ENCODE measurements around the gene TFDP1. TPM values are rescaled to one million over a fixed set of nuclear protein-coding genes. Genes with fewer than 3 reads are reported as not detected.

TFDP1 gene
- total RNA-seq, 1 donor from 2014 or later, result 108 TPM

DNA sequence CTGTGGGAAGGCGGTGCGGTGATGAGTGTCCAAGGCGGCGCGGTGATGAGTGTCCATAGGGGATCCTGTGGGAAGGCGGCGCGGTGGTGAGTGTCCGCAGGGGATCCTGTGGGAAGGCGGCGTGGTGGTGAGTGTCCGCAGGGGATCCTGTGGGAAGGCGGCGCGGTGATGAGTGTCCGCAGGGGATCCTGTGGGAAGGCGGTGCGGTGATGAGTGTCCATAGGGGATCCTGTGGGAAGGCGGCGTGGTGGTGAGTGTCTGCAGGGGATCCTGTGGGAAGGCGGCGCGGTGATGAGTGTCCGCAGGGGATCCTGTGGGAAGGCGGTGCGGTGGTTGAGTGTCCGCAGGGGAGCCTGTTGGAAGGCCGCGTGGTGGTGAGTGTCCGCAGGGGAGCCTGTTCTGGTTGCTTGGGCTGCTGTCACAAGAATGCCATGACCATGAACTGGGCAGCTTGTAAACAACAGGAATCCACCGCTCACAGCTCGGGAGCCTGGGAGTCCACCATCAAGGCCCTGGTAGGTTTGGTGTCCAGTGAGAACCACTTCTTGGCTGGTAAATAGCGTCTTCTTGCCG, 21.4 kb downstream of the TFDP1 start:
- peaks cover 4% of the 10 kb centered on the region for H3K4me1 Mint-ChIP-seq
- H3K4me3 Mint-ChIP-seq, result no peak overlapping the region
- H3K27me3 Mint-ChIP-seq (ENCODE audit: low read depth), result no peaks in the 10 kb centered on the region
- H3K36me3 Mint-ChIP-seq (ENCODE audit: low read depth), result peaks cover 13% of the 10 kb centered on the region
- TF ChIP-seq, protein P1, sequence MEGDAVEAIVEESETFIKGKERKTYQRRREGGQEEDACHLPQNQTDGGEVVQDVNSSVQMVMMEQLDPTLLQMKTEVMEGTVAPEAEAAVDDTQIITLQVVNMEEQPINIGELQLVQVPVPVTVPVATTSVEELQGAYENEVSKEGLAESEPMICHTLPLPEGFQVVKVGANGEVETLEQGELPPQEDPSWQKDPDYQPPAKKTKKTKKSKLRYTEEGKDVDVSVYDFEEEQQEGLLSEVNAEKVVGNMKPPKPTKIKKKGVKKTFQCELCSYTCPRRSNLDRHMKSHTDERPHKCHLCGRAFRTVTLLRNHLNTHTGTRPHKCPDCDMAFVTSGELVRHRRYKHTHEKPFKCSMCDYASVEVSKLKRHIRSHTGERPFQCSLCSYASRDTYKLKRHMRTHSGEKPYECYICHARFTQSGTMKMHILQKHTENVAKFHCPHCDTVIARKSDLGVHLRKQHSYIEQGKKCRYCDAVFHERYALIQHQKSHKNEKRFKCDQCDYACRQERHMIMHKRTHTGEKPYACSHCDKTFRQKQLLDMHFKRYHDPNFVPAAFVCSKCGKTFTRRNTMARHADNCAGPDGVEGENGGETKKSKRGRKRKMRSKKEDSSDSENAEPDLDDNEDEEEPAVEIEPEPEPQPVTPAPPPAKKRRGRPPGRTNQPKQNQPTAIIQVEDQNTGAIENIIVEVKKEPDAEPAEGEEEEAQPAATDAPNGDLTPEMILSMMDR (conservative IDR thresholded peaks at IDR 0.05), result no peak
- no peak overlapping the region for H3K27ac Mint-ChIP-seq (ENCODE audit: unreplicated experiment)
- DNase-seq (ENCODE audit: low read depth, low spot score), result no peak
- no peaks in the 10 kb centered on the region for H3K9me3 Mint-ChIP-seq

DNA sequence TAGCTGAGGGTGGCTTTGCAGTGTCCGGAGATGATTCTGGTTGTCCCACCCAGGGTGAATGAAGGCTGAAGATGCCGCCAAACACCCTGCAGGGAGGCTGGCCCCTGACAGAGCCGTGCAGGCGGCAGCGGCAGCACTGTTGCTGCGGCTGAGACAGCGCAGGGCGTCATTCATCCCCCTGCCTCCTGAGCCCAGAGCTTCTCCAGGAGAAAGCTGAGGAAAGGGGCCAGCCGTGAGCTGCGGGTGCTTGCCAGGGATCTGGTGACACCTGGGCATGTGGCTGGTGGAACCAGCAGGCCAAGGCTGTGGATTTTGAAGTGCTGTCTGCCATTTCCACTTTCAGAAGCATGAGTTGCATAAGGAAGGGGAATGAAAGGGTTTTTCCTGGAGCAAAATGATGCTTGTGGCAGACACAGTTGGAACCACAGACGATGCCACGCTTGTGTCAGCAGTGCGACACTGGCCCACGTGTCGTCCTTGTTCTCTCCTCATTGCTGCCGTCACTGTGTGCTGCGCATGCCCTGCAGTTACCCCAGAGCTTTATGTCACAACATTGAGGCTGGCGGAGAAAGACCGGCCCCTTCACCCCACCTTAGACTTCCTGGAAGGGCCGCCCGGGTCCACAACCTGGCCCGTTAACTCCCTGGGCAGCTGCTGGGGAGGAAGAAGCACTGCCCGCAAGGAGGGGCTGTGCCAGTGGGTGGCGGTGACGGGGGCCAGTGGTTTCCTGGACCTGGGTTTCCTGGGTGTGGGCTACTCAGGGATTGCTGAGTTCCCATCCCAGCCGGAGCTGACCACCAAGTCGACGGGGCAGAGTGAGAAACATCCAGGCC, 22.7 kb downstream of the TFDP1 start:
- TF ChIP-seq, protein P1 (conservative IDR thresholded peaks at IDR 0.05), result no peak
- DNase-seq (ENCODE audit: low read depth, low spot score), result no peak
- H3K9me3 Mint-ChIP-seq, result no peaks in the 10 kb centered on the region
- no peaks in the 10 kb centered on the region for H3K4me1 Mint-ChIP-seq
- H3K27me3 Mint-ChIP-seq (ENCODE audit: low read depth), result no peaks in the 10 kb centered on the region
- peaks cover 17% of the 10 kb centered on the region for H3K36me3 Mint-ChIP-seq (ENCODE audit: low read depth)
- H3K27ac Mint-ChIP-seq (ENCODE audit: unreplicated experiment), result peak overlapping the region; percentile 62
- no peak overlapping the region for H3K4me3 Mint-ChIP-seq

DNA sequence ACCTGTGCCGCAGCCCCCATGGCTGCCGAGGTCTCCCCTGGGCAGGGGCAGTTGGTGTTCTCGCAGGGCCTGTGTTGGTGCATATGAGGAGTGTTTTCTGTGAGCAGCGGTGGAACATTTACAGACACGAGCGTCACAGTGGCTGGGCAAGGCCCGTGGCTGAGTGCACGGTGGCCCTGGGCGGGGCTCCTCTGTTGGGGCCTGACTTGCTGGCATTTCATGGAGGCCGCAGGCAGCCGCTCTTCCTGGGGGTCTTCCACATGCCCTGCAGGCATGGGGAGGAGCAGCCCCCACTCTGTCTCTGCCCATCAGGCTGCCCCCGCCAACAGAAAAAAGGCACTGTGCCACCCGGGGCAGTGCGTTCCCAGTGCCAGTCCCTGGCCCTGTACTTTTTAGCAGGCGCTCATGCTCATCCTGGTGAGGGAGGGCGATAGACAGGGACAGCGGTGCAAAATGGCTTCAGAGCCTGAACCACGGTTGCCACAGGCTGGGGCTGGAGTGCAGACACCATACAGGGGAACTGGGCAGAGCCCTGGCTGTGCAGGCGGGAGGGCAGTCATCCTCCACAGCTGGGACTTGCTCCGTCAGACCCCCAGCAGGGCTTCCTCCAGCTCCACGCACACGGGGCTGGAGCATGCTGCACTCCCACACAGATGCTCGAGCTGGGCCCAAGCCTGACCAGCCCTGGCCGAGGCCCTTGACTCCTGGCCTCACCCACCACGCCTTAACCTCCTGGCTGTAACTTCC, 23.5 kb downstream of the TFDP1 start:
- H3K9me3 Mint-ChIP-seq, result no peaks in the 10 kb centered on the region
- DNase-seq (ENCODE audit: low read depth, low spot score), result no peak
- peaks cover 17% of the 10 kb centered on the region for H3K36me3 Mint-ChIP-seq (ENCODE audit: low read depth)
- TF ChIP-seq, protein P1 (conservative IDR thresholded peaks at IDR 0.05), result no peak
- no peak overlapping the region for H3K4me3 Mint-ChIP-seq
- no peaks in the 10 kb centered on the region for H3K27me3 Mint-ChIP-seq (ENCODE audit: low read depth)
- H3K27ac Mint-ChIP-seq (ENCODE audit: unreplicated experiment), result no peak overlapping the region
- H3K4me1 Mint-ChIP-seq, result no peaks in the 10 kb centered on the region

DNA sequence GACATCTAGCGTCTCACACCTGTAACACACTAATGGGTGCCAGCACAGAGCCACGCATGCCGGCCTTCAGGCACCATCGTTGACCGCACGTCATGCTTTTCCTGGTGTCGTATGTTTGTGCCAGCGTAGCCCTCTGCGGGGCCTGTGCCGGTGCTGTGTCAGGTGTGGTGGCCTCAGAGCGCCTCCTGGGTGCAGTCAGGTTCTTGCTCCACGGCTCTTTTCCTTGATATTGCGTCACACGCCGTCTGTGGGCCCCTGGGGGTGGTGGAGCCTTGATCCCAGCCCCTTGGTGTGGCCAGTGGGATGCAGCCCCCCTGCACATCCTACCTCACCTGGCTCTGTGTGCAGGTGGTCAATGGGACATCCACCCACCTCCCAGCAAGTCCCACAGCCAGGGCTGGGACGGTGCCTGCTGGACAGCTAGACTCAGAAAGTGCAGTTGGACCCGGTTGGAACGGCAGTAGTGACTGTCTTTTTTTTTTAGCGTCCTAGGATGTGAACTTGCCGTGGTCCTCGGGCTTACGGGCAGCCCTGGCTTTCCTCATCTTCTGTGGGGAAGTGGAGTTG, 24.5 kb downstream of the TFDP1 start:
- Mint-ChIP-seq H3K27me3 (ENCODE audit: low read depth) (no peaks in the 10 kb centered on the region), H3K4me1 (no peaks in the 10 kb centered on the region), H3K27ac (ENCODE audit: unreplicated experiment) (no peak overlapping the region), H3K9me3 (no peaks in the 10 kb centered on the region), H3K4me3 (no peak overlapping the region), H3K36me3 (ENCODE audit: low read depth) (peaks cover 17% of the 10 kb centered on the region)
- no peak for DNase-seq (ENCODE audit: low read depth, low spot score)
- TF ChIP-seq, protein P1 (conservative IDR thresholded peaks at IDR 0.05), result no peak

DNA sequence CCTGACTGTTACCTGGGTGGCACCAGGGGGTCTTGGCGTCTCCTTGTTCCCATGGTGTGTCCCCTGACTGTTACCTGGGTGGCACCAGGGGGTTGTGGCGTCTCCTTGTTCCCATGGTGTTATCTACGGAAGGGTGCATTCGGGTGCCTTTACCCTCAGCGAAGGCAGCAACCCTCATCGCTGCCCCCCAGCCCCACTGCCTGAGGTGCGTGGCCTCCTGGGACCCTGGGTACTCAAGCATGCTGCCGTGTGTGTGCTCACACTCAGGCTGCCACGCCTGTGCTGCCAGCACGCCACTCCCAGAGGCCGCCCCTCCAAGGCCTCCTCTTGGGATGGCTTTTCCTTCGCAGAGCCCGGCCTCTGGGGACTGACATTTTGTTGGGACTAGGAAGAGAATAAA, 25.1 kb downstream of the TFDP1 start:
- Mint-ChIP-seq H3K9me3 (no peaks in the 10 kb centered on the region), H3K36me3 (ENCODE audit: low read depth) (peaks cover 16% of the 10 kb centered on the region), H3K27me3 (ENCODE audit: low read depth) (no peaks in the 10 kb centered on the region), H3K4me3 (no peak overlapping the region), H3K4me1 (no peaks in the 10 kb centered on the region), H3K27ac (ENCODE audit: unreplicated experiment) (no peak overlapping the region)
- TF ChIP-seq, protein P1 (conservative IDR thresholded peaks at IDR 0.05), result no peak
- DNase-seq (ENCODE audit: low read depth, low spot score), result no peak

Data from neural crest cell (in vitro differentiated cells).